ENCODE results near the gene KIF19.

KIF19 gene

GRCh38 chr17:74342224-74342623 lies 16.2 kb downstream of the KIF19 start:
- DNase-seq, result no peak

- DNase-seq, result no peak
These were observed 17.1 kb downstream of the KIF19 start for GRCh38 chr17:74343121-74343520.

- DNase-seq, result no peak
These were observed 17.7 kb downstream of the KIF19 start for GRCh38 chr17:74343526-74344284.

- no peak for DNase-seq
These were observed 18.6 kb downstream of the KIF19 start for GRCh38 chr17:74344658-74345057.

- no peak for DNase-seq
These were observed 19.6 kb downstream of the KIF19 start for GRCh38 chr17:74345433-74346241.

- no peak for DNase-seq
These were observed 21.6 kb downstream of the KIF19 start for GRCh38 chr17:74347646-74348045.

- DNase-seq, result no peak
These were observed 23.1 kb downstream of the KIF19 start for GRCh38 chr17:74349120-74349519.

GRCh38 chr17:74350486-74350885 lies 24.5 kb downstream of the KIF19 start:
- DNase-seq, result no peak

GRCh38 chr17:74351552-74352210 lies 25.7 kb downstream of the KIF19 start:
- DNase-seq, result no peak

- DNase-seq, result no peak
These were observed 27.5 kb downstream of the KIF19 start for GRCh38 chr17:74353446-74354060.

- DNase-seq, result no peak
These were observed 28.1 kb downstream of the KIF19 start for GRCh38 chr17:74354123-74354522.

- no peak for DNase-seq
These were observed 28.5 kb downstream of the KIF19 start for GRCh38 chr17:74354561-74354960.

- no peak for DNase-seq
These were observed 29.0 kb downstream of the KIF19 start for GRCh38 chr17:74355065-74355464.

GRCh38 chr17:74356646-74357465 lies 30.8 kb downstream of the KIF19 start:
- no peak for DNase-seq

- no peak for DNase-seq
These were observed 31.4 kb downstream of the KIF19 start for GRCh38 chr17:74357466-74357809.

GRCh38 chr17:74358697-74359096 lies 32.7 kb downstream of the KIF19 start:
- no peak for DNase-seq

GRCh38 chr17:74359916-74360315 lies 33.9 kb downstream of the KIF19 start:
- no peak for DNase-seq

GRCh38 chr17:74360899-74361229 lies 34.8 kb downstream of the KIF19 start:
- no peak for DNase-seq

GRCh38 chr17:74361230-74362068 lies 35.4 kb downstream of the KIF19 start, which contains the start of gene BTBD17:
Gene BTBD17 (minus strand): TSS chr17:74361868. CDS start chr17:74361819, 49 bp downstream.
- peak; percentile 45 to 46 for DNase-seq

GRCh38 chr17:74362069-74362405 lies 36.0 kb downstream of the KIF19 start:
- no peak for DNase-seq

- DNase-seq, result no peak
These were observed 36.9 kb downstream of the KIF19 start for GRCh38 chr17:74362810-74363498.

Data from NCI-H2081 (cell line).